ENCODE results near the gene ATP1A4.

The ATP1A4 gene

DNA sequence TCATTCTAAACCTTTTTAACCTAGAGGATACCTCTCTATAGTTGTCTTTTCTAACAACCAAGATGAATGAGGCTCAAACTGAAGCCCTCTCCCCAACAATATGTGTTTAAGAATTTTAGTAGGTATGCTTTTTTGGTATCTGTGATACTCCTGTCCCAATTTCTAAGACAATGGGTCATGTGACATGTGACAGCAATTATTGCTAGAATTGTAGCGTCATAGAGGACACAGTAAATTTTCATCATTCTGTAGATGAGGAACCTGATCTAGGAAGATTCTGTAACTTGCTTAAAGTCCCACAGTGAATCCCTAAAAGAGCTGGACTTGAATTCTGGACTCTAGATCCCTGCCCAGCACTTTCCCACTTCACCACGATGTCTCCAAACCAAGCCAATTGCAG is 27.3 kb downstream of the ATP1A4 start:
- no peak for DNase-seq

DNA sequence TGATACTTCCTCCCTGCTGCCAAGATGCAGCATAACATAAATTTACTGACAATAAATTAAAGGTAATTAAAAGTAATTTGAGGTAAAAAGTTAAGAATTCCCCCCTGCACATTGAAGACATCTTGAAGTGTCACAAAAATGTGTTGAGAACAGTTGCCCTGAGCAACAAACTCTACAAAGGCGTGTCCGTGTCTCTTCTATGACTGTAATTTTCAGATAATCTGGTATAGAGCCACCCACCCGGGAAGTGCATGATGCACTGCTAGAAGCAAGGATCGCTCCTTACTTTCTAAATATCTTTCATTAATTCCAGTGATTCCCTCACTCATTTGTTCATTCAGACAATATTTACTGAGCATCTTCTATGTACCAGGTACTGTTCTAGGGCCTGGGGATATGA is 27.9 kb downstream of the ATP1A4 start:
- DNase-seq, result no peak

DNA sequence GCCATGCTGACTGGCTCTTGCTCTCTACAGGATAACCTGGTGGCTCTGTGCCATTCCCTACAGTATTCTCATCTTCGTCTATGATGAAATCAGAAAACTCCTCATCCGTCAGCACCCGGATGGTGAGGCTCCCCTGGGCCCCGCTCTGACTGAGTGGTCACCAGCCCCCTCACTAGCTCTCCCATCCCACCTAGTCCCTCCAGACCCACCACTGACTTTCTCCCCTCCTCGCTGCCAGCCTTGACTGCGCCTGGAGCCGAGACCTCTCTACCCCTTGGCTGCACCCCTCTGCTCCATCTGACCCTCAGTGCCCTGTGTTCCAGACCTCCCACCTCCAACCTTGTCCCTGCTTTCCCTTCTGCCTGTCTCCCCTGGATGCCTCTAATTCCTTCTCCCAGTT is 34.8 kb downstream of the ATP1A4 start:
- DNase-seq, result no peak

DNA sequence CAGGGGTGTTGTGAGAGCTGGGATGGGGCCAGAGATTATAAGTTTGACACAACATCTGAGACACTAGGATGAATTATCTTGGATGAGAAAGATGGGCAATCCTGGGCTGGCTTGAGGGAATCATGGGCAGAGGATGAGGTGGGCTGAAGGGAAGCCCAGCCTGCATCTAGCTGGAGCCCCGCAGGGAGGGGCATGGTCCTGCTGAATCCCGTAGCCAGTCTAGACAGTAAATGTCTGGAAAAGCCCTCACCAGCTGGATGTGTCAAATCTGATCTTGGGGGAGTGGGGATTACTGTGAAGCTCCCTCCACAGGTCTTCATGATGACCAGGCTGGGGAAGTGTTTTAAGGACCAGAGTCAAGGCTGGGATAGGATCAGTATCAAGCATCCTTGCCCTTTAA is 35.3 kb downstream of the ATP1A4 start:
- no peak for DNase-seq

DNA sequence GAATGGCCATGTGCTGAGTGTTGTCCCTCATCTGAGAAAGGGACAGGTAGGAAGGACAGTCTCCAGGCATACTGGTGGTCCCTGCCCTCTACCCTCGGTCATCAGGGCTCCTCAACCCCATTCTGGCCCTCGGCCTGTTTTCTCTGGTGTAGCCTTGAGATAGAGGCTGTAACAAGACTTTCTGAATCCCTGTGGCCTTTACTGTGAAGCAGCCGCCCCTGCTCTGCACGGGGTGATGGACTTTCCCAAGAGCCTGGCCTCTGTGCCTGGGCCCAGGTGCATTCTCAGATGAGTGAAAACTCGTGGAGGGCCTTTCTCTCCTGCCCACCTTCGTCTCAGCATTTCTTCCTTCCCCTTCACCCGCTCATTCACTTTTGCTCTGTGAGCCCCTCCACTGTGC is 36.0 kb downstream of the ATP1A4 start:
- DNase-seq, result no peak

DNA sequence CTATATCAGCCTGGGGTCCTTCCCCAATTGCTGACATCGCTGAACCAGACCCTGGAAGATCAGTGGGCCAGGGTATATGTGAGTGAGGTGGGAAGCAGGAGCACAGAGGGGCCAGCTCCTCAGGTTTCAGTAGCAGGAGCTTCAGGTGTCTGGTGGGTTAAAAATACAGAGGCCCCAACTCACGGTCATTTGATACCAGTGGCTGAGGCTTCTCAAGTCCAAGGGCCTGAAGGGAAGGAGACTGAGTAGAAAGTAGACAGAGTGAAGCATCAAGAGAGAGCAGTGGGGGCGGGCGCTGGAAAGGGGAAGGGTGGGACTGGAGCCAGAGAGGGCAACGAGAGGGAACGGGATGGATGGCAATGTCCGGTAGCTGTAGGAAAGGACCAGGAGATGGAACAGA is 36.9 kb downstream of the ATP1A4 start:
- no peak for DNase-seq

DNA sequence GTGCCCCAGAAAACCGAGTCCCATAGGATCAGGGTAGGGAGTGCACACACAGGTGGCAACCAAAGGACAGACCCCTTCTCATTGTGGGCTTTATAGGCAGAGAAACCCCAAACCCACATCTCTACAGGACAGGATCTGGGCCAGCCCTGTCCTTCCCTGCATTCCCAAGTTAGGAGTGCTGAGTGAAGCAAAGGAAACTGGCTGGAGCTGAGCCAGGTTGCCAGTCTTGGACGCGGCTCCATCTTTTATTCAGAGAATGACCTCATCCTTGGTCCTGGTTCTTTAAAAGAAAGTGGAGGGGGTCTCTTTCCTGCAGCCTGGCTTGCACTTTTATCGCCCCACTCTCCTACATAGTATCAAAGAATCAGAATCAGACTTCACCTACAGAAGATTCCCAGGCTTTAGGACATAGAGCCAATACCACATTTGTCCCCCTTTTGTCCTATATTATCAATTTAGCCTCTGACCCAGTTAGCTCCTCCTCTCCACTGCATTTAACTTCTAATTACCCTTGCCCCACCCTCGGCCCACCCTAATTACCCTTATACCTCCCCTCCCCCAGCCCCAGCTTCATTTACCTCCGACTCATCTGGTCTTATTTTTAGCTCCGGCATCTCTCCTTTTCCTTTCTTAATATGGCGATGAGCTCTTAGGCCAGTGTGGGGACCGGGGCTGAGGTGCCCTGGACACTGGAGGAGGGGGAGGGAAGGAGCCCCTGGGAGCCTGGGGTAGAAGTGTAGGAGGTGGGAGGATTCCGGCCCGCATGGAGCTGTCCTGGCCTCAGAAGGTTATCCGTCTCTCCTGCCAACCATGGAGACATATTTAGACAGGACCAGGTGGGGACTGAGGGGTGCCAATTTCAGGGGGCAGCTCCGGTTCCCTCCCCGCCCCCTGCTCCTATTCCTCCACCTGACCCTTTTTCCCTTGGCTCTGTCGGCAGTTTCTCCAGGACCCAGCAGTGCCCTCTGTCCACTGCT is 38.5 kb downstream of the ATP1A4 start, which contains the start of gene CASQ1:
TSS of gene CASQ1 (plus strand) at position 927 of the 977 bp plus-strand sequence. CDS start 177 bp downstream, outside the sequence.
- DNase-seq, result no peak

DNA sequence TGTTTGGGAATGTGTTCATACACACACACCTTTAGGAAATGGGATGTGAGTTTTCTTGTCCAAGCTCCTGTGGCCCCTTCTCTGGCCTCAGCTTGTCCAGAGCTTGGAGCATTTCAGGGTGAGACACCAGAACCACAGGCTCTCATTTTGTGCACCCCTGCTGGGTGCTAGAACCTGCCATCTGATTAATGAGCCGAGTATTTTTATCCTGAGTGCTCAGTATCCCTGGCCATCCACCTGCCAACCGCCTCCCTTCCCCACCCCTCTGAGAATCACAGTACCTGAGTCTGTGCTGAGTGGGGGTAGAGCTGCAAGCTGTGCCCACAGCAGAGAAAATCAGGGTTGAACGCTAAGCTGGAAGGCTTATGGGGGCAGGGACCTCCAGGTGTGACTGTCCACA is 40.4 kb downstream of the ATP1A4 start:
- DNase-seq, result no peak

DNA sequence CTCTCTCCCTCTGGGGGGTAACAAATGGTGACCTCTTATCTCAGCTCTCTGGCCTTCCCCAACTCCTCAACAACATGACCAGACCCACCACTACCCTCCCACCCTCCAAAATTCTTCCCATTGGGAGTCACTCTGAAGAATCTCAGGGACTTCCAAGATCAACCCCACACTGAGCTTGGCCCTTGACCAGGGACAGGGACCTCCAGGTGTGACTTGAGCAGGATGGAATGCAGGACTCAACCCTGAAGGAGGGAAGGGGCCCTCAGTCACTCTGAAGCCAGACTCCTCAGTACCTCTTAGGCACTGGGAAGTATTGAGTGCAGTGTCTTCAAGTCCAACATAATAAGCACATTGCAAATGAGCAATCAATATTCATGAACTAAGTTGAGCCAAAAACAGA is 40.8 kb downstream of the ATP1A4 start:
- no peak for DNase-seq

DNA sequence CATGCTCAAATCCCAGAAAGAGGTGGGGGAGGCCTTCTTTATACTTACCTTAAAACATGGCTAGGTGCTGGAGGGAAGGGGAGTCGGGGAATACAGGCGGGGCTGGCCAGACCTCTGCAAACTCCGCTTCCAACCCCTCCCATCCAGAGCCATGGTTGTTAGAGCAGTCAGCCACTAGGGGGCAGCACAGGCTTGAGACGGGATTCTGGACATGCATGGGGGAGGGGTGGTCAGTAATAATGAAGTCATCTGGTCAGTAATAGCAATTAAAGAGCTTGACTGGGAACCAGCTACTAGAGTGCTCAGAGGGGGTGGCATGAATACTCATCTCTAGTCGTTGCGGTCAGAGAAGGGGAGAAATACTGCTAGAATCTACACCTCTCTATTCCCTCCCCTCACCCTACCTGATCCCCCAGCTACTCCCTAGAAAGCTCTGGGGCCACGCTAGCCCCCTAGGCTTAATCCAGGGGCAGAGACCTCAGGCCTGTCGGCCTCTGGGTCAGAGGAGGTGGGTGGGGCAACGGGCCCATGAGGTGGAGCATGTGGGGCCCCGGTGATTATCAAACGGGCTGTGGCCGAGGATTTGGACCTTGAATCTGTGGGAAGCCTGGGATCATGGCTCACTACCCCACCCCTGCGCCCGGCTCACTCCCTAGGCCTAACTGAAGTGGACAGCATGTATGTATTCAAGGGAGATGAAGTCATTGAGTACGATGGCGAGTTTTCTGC is 41.9 kb downstream of the ATP1A4 start:
- DNase-seq, result peak; percentile 92

DNA sequence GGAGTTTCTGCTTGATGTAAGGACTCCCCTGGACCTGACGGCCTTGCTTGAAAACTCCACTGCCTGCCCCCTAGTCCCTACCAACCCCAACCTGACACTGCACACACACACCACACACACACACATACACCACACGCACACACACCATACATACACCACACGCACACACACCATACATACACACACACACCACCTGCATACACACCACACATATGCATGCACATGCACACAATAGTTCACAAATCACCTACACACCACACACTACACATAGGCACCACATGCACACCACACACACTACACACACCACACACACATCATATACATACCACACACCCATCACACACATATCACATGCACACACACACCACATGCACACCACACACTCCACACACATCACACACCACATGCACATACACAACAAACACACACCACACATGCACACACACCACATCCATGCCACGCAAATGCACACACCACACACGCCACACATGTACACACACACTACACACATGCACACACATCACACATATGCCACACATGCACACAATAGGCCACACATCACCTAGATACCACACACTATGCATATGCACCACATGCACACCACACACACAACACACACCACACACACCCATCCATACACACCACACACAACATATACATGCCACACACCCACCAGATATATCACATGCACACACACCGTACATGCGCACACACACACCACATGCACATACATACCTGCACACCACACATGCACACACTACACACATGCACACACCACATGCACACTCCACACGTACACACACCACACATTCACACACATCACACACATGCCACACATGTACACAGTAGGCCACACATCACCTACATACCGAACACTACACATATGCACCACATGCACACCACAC is 42.7 kb downstream of the ATP1A4 start:
- DNase-seq, result no peak

DNA sequence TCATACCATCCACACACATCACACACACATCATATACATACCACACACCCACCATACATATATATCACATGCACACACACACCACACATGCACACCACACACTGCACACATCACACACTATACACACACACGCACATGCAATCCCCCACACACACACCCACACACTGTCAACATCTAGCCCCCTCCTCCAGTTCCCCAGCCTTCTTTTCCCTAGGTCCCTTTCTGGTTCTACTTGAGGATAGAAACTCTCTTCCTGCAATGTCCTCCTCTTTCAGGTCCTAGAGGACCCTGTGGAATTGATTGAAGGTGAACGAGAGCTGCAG is 43.3 kb downstream of the ATP1A4 start:
- DNase-seq, result no peak

DNA sequence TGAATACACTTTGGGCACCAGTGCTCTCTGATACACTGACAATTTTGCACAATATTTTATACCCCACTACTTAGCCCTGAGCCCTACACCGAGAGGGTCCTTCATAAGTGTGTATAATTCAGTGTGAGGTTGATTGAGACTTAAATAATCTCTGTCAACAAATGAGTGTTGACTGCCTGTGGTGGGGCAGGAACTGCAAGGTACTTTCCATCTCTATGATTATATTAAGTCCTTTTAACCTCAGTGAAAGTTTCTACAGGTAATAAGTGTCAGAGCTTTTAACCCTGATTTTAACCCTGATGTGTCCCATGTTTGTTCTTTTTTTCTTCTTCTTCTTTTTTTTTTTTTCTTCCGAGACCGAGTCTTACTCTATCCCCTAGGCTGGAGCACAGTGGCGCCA is 44.7 kb downstream of the ATP1A4 start:
- DNase-seq, result no peak

DNA sequence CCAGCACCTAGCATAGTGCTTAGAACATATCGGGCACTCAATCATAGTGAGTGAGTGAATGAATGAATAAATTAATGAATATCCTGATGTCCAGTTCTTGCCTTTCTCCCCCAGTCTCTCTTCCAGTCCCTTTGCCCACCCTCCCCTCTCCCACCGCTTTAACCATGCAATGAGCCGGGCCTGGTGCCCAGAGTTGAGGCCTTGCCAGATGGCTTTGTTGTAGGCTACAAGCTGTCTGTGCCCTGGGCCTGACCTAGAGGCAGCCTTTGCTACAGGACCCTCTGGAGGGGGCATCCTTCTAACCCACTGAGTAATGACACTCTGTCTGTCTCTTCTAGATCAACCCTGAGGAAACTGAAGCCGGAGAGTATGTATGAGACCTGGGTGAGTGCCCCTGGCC is 45.8 kb downstream of the ATP1A4 start:
- DNase-seq, result no peak

DNA sequence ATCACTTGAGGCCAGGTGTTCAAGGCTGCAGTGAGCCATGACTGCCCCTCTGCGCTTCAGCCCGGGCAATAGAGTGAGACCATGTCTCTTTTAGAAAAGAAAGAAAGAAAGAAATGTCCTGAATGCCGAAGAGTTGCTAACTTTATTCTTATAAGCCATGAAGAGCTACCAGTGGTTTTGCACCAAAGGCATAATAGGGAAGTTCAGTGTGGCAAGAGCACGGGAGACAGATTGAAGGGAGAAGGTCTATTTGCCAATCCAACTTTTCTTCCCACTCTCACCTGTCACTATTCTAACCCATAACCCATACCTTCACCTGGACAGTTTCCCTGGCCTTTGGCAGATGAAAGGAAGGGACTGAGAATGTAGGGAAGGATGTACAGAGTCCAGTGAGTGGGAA is 49.4 kb downstream of the ATP1A4 start:
- DNase-seq, result no peak

DNA sequence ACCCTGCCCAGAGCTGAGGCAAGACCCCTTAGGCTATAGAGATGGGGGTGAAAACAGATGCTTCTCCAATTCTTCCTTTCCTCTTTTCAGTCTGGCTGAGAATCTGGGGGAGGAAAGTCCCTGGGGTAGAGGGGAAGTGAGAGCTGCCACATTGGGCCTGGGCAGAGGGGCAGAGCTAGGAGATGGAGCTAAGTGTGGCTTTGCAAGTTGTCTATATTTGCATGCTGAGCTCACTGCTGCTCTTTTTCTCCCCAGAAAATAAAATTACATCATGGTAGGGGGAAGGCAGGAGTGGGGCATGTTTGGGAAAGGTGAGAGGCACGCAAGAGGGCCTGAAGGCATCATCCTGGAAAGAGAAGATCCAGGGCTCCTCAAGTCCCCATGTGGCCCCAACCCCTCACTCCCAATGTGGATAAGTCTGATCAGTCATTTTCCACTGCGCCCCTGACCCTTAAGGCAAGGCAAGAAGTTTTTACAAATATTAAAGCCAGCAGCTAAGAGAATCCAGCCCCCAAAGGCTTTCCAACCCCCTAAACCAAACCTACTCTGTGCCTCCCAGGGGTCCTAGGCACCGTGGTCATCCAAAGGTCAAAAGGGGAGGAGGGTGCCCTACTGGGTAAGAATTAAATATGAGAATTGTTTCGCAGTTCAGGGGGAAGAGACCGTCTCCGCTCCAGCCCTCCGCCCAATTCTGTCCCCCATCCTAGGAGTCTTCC is 53.3 kb downstream of the ATP1A4 start:
- DNase-seq, result peak; percentile 34

DNA sequence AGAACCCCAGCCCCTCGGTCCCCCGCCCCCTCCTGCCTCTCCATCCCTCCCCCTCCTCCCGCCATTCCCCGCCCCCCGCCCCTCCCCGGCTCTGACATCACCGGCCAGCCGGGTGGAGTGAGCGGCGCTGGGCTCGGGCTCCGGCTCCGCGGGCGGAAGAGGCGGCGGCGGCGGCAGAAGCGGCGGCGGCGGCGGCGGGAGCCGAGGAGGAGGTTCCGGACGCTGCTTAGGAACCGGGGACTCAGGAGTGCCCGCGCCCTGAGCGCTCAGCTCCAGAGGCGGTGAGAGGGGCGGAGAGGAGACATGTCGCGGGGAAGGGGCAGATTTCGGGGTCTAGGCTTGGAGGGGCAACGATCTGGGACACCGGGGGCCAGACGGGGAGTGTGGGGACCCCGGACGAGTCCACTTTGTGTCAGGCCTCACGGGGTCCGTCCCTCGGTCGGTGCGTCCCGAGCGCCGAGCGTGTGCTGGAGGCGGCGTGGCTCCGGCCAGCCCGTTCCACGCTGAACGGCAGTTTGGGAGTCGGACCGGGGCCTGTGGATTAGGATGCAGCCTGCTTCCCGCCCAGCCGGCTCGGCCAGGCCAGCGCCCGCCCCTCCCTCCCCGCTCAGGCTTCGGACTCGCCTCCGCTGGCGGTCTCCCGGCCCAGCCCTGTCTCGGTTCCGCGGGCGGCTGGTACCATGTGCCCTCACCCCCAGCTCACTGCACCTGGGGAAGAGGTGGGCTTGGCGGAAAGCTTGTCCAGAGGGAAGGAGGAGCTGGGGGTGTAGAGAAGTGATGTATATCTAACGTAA is 54.0 kb downstream of the ATP1A4 start, which contains the start of gene PEA15:
TSS of gene PEA15 (plus strand) at position 143 of the 794 bp plus-strand sequence. CDS start 6,161 bp downstream, outside the sequence.
- peak; percentile 78 for DNase-seq

DNA sequence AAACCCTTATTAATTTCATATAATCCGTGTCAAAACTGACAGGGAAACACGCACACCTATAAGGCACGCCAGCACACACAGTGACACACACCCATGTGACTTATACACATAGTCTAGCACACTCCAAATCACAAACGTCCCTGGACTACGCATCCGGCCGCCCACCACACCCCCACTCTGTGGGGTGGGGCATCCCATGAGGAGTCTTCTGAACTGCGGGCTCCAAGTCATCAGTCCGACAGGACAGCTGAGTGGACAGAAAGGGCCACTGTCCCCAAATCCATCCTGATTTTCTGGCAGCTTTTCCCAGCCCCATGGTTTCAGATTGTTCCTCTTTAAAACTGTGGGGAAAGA is 54.6 kb downstream of the ATP1A4 start:
- DNase-seq, result peak; percentile 64

DNA sequence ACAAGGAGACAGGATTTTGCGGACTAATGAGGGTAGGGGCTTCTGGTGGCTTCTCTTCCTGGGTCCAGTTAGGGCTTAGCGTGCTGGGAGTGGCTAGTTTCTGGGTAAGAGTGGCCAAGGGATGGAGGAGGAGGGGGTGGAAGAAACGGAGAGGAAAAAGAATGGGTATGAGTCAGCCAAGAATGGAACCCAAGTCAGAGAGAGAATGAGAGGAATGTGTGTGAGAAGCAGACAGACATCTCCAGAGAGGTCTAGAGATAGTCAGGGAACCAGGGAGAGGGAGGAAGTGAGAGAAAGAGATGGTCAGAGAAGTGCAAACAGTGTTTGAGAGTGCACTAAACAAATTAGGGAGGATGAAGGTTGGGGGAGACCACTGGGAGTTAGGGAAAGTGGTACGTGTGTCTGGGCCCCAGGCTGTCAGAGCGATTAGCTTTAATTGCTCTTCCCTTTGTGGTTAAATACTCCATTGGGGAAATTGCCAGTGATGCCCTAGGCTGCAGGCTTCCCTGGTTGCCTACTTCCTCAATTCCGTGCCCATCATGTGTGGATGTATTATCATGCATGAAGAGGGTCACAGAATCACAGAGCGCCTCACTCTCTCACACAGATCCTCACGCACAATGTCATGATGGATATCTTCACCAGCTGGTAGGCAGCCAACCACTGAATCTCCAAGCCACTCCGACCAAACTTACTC is 55.2 kb downstream of the ATP1A4 start:
- peak; percentile 37 for DNase-seq

DNA sequence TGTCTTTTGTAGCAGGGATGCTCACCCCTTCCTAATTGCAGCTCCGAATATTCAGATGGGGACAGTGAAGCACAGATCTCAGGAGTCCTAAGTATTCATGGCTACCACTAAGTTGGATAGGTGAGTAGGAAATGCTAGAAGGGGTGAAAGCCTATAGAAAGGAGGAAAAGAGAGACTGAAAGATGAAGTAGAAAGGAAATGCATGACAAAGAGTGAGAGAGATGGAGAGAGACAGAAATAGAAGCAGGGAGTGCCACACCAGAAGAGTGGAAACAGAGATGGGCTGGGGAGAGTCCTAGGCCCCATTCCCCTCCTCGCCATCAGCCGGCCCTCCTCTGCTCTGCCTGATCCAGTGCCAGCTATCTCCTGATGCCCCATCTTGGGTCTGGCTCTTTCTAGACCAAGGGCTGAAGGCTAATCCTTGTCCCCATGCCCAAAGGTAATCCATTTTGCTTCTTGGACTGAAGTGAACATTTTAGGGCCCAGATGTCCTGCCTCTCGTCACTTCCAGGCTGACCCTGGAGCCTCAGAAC is 55.8 kb downstream of the ATP1A4 start:
- DNase-seq, result no peak

Measured in OCI-M1 (cell line).